ENCODE measurements around the gene FCHSD2.

The FCHSD2 gene

DNA sequence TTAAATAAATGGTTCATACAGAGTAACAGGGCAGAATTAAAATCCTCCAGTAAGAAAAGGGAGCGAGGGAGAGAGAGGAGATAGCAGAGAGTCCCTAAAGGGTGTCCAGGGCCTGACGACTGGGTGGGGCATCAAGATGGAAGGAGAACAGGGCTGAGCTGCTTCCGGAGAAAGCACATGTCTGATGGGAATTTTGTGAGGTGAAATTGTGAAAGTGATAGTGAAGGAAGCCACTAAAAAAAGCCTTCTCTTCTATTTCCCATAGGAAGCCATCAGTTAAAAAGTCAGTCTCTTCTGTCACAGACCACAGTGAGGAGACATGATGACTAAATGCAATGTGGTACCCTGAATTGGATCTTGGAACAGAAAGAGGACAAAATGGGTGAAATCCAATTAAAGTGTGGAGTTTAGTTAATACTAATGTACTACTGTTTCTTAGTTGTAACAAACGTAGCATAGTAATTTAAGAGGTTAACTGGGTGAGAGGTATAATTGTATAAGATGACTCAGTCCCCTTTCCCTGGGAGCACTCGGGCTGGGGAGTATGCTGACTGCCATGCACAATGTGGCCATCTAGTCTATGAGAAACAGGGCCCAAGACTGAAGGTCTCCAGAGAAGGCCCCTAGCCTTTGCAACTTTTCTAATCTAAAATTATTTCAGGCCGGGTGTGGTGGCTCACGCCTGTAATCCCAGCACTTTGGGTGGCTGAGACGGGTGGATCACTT is 29.5 kb upstream of the FCHSD2 start:
- no peak for DNase-seq

DNA sequence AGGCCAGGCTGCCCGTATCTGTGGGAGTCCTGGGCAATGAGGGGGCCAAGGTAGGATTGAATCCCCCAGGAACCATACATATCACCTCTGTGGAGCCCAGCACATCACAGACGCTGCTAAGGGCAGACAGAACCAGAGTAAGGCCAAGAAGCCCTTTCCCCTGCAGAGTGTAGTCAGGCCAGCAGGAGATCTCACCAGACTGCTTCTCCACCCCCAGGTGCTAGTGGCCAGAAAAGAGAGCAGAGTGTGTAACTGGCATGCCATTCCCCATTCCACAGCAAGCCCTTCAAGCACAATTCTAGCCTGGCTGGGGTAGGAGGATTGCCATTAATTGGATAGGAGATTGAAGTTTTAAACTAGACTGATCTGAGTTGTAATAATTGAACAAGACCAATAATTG is 28.0 kb upstream of the FCHSD2 start:
- DNase-seq: no peak

DNA sequence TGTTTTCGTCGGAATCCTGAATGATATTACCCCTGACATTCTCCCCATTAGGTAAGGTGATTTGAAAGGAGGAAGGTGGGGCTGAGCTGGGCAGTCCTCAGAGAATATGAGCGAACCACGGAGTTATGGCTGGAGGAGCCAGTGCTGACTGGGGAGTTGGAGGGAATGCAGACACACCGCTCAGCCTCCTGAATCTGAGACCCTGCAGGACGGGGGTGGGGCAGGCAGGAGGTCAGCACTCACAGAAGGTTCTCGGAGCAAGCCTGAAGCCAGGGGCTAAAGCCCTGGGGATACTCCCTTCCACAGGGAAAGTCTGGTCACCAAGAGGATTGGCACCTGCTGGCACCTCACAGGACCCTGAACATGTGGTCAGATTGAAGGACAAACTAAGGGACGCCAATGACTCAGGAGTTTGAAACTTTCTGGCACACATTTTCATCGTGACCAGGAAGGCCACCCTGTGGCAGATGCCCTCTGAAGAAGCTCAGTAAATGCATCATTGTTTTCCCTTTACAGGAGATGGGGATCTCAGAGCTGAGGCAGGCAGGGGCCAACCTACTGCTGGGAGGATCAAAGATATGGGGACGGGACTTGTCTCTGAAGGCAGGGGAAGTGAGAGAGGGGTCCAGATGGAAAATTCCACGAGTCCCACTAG is 26.9 kb upstream of the FCHSD2 start:
- DNase-seq: no peak

DNA sequence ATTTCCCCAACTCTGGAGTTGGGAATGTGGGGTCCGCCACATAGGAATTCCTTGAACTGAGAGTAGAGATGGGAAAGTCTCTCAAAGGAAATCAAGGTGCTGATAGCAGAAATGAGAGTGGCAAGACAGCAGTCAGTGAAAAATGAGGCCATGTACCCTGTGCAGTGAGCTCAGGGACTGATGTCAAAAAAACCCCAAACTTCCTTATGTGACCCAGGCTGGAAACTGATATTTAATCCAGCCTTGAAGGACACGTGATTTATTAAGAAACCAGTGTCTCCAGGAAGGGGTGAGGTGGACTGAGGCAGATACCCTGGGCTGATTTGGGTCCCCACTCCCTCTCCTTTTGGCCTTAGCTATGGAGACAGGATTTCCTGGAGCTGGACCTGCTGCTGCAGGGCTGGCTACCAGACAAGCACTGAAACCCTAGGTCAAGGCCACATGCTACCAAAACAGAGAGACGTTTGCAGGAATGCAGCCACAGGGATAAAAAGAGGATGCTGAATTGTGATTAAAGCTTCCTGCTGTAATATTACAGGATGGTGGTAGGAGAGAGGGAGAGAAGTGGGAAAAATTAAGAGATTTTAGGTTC is 25.3 kb upstream of the FCHSD2 start:
- DNase-seq: no peak

DNA sequence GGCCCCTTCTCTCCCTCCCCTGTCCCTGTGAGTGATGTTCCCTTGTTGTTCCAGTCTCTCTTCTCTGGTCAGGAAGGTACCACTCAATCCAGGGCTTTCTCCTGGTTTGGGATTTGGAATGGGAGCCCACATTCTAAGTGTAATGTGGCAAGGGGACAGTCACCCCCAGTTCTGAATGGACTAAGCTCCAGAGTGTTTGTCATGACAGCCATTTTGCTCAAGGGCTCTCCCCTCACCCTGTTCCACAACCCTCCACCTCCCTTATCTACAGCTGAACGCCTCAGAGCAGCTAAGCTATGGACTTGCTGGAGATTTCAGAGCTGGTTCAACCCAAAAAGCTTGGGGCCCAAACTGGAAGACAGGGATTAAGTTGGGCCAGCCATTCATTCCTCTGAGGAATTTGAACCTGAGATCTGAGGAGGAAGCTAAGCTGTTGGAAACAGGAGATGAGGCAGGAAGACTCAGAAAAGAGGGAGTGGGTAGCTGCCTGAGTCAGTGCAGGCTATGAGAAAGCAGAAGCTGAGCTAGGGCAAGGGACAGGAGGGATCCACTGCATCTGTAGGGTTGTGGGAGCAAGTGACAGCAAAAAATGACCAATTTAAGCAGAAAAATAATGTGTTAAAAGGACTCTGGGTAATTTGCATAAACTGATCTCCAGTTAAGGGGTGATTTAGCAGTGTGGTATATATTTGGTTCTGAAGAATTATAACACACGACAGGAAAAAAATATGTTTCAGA is 22.9 kb upstream of the FCHSD2 start:
- DNase-seq: no peak

DNA sequence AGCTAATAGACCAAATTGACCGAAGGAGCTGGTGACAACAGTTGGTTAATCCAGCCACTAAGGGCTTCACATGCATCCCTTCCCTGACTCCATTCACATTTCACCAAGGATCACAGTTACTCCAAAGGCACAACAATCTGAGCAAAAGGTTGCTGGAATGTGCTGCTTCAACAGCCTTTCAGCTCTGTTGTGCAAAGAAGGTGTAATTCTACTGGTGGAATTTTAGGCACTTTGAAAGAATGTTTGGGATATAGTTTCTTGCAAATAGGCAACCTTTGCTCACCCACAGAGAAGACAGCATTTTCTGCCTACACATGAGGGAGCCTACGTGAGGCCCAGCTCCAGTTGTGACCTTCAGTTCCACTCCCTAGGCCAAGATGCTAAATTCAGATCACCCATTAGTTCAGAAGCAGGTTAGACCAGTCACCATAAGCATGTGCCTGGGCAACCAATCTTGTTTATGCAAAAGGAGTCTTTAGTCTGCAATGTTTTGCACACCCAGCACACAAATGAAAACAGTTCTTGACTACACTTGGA is 21.6 kb upstream of the FCHSD2 start:
- no peak for DNase-seq

DNA sequence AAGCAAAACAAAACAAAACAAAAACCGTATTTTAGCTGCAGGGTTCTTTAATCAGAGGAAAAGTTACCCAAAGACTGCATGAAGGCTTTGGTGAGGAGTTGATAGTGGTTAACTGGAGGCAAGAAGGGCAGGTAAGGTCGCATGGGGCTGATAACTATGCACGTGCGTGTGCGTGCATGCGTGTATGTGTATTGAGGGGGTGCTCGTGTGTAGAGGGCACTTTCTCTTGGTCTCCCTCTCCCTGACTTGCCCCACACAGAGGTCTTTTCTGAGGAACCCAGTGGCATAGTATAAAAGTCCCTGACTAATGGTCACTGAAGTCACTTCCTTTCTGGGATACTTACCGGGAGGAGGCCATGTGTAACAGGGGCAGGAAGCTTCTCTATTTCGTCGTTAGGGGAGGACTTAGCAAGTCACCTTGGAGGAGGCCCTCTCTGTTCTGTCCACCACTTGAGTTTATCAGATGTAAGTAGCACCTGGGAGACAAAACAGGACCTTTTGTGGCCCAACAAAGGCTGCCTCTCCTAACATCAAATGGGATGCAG is 20.1 kb upstream of the FCHSD2 start:
- no peak for DNase-seq

DNA sequence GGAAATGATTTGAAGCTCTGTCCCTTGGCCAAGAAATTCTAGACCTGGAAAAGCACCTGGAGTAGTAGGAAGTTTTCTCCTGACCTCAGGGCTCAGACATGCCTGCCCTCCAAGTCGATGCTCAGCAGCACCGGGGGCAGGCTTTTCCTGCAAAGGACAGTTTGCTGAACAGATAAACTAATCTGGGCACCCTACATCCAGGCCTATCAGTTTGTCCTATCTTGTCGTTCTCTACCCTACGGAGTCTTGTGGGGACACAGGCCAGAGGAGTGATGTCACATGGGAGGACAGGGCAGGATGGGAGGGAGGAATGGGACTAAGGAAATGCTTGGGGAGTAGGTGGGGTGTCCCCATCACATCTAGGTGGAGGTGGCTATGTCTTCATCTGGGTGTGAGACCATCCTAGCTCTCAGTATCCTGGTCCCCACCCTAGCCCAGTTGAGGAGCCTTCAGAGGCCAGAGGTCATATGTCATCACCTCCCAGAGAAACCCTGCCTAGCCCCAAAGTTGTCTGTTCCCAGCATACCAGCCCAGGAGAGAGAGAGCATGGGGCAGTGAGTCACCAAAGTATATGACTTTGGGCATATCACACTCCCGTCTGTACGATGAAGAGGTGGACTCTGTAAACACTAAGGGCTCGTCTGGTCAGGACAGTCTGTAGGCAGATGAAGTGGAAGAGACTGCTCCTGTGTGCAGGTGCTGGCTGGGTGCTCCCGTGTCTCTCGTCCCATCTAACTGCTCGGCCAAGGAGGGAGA is 18.1 kb upstream of the FCHSD2 start:
- no peak for DNase-seq

DNA sequence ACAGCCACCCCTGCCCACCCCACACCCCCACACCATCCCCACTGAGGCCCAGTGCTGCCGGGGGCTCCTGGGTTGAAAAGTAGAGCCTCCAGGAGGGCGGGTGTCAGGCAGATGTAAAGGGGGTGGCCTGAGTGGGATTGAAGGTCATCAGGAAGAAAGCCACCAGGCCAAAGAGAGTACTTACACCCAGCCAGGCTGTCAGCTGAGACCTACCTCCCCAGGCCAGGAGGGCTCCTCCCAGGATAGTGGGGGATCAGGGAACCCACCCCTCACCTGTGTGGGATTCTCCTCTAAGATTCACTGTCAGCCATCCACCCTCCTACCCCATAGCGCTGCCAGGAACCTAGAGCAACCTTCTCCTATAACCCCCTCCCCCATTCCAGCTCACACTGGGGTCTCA is 17.2 kb upstream of the FCHSD2 start:
- DNase-seq: no peak

DNA sequence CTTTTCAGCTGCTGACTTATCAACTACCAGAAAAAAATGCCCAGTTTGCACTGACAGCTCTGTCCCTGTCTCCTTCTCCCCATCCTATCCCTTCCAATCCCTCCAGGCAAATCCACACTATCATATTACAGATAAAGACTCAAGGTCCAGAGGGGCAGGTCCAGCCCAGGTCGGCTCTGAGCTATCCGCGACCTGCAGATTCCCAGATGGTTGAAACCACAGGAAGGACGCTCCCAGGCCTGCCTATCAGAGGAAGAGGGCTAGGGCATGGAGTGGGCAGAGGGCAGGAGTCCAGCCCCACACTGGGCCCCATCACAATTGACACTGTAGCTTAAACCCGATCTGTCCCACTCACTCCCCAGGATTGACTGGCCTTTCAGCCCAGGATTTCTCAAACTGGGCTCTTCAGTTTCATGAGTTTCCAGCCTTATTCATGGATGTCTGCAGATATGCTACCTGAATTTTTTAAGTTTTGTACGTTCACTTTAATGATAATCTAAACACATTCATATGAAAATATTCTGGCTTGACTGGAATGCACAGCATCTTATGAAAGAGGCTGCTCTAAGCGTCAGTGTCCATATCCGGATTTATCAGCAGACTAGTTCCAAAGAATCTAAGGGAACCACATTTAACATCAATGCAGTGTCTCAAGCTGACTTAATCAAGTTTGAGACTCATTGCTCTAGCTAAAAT is 16.4 kb upstream of the FCHSD2 start:
- DNase-seq: no peak

DNA sequence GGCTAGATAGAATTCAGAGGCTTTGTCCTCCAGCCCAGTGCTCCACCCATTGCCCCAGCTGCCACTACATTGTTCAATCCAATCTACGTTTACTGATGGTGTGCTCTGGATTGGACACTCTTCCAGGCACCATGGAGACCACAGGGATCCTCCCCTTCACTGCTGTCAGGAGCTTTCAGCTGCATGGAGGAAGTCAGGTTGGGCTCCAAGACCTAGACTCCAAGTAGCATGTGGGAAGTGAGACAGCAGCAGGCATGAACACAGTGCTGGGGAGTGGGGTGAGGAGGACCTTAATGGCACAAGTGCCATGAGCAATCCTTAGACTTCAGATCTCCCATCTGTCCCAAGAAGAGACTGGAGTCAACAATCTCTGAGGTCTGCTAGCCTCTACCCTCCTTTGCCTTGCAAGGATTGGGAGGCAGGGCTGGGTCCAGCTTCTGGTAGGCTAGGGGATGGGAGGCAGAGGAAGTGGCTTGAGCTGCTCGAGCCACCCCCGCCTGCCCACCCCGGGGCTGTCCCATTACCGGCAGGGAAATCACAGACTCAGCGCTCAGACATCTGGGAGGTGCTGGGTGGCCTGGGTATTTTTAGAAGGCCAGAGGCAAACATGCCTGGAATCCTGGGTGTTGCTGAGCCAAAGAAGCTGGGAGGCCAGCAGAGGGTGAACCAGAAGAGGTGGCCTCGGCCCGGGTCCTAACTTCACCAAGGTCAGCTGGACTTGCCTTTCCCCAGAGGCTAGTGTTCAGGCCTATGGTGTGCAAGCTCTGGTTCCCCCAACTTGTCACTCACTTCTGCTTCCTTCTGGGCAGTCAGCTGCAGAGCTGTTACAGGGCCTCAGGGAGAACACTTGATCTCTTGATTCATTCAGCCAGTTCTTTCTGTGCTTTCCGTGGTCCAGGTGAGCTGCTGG is 15.2 kb upstream of the FCHSD2 start:
- no peak for DNase-seq

DNA sequence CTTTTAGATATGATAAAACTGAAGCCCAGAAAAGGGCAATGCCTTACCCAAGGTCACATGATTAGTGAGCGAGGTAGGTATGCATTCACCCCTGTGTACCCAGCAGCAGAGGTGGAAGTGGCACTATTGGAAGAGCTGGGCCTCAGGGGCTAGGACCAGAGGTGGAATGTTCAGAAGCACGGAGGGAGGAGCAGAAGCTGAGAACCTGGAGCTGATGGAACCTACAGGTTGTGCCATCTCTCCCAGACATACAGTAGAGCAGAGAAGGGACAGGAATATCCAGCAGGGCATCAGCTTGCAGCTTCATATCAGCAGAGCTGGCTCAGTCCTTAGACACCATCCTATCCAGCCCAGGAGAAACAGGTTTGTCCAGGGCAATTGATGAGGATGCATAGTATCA is 14.6 kb upstream of the FCHSD2 start:
- no peak for DNase-seq

DNA sequence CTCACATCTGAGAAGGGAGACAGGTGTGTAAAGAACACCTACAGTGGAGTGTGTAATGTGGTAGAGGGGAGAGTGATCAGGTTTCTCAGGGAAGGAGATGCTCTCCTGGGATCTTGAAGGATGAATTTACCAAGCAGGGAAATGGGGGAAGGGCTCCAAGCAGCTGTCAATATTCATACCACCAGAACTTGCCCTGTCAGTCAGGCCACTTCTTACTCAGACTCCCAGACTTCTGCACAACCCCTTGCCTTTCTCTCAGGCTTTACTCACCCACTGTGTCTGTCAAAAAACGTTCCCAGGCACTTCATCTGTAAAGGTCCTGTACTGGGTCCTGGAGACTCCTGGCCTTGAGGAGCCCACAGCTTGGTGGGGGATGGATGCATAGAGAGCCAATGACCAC is 14.0 kb upstream of the FCHSD2 start:
- DNase-seq: no peak

DNA sequence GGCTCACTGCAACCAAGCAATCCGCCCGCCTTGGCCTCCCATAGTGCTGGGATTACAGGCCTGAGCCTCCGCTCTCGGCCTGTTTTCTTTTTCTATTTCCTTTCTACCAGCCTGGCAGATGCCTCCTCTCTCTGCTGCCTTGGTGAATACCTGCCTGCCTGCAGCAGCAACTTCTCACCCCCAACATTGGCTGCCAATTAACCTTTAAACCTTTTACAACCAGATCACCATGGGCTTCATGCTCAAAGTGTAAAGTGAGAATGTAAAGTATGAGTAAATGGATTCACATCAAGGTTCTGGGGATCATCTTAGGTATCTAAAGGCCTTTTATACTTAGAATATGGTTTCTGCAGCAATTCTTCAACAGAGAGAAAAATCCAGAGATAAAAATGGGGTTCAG is 13.0 kb upstream of the FCHSD2 start:
- no peak for DNase-seq

DNA sequence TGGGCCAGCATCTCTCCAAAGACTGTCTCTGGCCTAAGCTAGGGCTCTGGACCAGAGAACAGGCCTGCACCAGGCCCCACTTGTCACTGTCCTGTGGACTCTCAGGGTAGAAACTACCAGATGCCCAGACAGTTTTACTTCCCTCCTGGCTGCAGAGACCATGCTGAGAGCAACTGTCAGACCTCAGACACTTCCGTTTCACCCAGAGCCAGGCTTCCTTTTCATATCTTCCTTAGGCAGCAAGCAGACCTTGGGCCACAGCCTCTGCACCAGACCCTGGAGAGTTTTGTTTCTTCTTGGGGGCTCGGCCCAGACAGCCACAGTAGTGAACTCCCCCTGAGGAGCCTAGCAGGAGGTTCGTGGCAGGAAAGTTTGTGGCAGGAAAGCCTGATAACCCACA is 12.1 kb upstream of the FCHSD2 start:
- no peak for DNase-seq

DNA sequence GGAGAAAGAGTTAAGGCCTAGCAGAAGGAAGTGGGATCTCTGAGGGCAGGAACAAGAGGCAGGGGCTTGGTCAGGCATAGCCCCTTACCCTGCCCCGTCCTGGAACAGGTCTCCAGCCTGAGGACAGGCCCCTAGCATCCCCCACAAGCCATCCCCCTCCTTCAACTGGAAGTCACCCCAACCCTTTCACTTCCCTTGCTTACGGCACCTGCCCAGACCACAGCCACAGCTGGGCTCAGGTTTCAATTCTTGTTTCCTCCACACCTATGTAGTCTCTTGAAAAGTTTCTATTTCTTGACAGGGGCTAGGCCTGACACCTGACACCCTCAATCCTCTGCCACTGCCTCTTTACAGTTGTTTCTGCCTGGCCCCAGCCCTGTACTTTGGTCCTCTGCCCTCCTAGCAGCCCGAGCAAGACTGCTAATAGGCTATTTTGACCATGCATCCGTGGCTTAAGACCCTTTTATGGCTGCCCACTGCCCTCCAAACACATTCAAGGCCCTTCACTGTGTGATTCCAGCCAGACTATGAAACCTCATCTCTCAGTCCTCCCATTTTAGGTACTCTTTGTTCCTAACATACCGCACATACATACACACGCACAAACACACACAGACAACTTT is 10.9 kb upstream of the FCHSD2 start:
- no peak for DNase-seq

DNA sequence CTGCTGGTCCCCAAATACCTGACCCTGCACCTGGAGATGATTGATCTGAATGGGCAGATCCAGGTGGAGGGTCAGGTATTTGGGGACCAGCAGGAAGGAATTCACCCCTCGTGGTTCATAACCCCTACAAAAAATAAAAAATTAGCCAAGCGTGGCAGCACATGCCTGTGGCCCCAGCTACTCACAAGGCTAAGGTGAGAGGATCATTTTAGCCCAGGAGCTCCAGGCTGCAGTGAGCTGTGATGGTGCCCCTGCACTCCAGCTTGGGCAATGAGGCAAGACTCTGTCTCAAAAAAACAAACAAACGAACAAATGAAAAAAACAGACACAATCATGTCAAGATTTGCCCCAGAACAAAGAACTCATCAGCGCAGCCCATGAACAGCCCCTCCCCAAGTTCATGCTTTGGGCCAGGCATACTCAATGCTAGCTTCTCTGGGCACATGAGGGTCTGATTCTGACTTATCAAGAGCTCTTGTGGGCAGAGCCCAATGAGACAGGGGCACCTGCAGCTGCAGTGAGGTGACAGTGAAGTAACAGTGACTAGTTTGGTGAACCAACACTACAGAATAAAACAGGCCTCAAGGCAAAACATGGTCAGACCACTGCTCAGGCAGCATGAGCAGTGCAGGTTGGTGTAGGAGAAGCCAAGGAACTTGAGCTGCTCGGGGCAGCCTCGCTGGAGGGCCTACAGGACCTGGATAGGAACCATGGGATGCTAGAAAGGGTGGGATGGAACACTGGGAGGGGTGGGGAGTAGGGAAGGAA is 10.2 kb upstream of the FCHSD2 start:
- no peak for DNase-seq

DNA sequence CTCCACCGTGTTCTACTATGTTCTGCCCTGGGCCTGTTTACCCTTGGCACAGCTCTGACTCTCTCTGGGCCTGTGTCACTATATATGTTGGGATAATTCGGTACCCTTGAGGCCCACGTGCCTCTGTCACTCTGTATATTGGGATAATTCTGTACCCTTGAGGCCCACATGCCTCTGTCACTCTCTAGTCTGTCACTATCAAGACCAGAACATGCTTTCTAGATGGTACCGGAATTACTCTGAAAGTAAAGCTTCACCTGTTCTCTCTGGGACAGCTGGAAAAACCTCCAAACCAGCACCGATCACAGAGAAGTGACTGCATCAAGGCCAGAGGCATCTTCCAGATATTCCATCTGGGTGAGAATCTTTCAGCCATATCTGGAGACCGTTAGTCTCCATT is 9.3 kb upstream of the FCHSD2 start:
- no peak for DNase-seq

DNA sequence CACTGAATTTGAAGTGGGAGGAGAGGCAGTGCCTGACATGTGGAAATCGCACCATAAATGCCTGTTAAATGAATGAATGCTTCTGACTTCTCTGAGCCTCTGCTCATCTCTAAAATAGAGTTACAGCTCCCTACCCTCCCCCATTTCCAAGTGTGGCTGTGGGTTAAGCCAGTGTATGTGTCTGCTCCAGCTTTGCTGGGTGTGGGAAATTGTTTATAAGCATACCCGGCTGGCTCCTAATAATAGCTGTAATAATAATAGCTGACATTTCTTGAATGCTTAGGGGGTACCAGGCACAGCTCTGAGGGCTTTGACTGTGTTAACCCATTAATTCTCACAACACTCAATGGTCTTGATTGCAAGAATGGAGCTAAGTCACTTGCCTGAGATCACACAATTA is 7.0 kb upstream of the FCHSD2 start:
- no peak for DNase-seq
